ENCODE measurements around the gene C10orf67. TPM values are rescaled to one million over a fixed set of nuclear protein-coding genes. Genes with fewer than 3 reads are reported as not detected.
"Not testable (repeated sequence)": the region's sequence is repeated elsewhere in the genome, so short reads cannot be mapped to it uniquely, and the experiment has no call there.

C10orf67 gene
- total and polyA plus RNA-seq, 2 donors, result not detected

DNA sequence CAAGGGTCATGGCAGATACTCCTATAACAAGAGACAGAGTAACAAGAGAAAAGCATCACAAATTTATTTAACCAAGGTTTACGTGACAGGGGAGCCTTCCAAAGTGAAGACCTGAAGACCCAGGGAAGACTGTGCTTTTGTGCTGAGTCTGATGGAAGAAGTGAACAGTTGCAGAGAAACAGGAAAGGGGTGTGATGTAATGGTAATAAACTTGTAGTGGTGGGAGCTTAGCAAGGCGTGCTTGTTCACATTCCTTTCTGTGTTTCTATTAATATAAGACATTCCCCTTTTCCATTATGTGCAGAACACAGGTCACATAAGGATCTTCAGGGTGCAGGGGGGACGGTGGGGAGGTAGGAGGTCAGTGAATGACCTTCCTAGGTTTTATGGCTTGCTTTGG, 25.5 kb upstream of the C10orf67 start:
- 41% methylated on average over 3 of the region's 3 CpGs for WGBS
- Histone ChIP-seq H3K4me1 (ENCODE audit: insufficient read depth) (peaks cover 1% of the 10 kb centered on the region), H3K4me3 (ENCODE audit: low read depth, low read length) (no peak overlapping the region), H3K27ac (ENCODE audit: low read depth) (no peak overlapping the region), H3K36me3 (ENCODE audit: insufficient read depth) (no peaks in the 10 kb centered on the region)
- DNase-seq (ENCODE audit: extremely low spot score), result no peak

DNA sequence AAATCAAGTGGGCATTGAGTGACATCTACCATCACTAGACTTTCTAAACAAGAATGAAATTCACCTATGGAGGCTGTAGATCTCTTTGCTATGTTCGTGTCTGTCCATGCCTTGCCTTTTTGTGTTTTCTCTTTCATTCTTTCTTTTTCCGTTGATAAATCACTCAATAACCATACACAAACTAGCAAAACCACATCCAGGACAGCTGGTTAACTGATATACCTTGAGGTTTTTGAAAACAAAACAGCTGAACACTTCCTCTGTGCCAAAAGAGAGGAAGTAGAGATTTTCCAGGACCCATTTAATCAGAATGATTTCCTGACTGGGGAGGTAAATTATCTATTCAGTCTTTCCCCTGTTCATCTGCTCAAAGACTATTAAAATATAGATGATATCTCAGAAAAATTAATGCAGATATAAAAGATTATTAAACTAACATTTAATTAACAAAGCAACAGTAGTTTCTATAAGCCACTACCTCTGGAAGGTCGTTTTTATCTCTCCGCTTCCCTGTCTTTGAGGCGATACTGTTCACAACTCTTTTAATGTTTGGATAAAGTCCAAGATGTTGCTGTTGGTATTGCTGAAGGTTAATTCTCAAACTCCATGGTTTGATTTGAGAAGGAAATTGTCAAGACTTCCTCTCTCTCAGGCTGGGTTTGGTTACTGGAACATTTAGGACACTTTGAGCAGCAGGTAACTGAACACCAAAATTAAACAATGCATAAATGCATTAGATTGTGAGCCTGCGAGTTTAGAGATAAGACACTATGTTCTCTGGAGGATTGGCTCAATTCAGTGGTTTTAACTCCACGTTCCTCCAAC, 24.4 kb upstream of the C10orf67 start:
- Histone ChIP-seq H3K27ac (ENCODE audit: low read depth) (no peak overlapping the region), H3K36me3 (ENCODE audit: insufficient read depth) (no peaks in the 10 kb centered on the region), H3K4me1 (ENCODE audit: insufficient read depth) (peaks cover 1% of the 10 kb centered on the region), H3K4me3 (ENCODE audit: low read depth, low read length) (no peak overlapping the region)
- DNase-seq (ENCODE audit: extremely low spot score), result no peak
- WGBS, result 40% methylated on average over 7 of the region's 7 CpGs

DNA sequence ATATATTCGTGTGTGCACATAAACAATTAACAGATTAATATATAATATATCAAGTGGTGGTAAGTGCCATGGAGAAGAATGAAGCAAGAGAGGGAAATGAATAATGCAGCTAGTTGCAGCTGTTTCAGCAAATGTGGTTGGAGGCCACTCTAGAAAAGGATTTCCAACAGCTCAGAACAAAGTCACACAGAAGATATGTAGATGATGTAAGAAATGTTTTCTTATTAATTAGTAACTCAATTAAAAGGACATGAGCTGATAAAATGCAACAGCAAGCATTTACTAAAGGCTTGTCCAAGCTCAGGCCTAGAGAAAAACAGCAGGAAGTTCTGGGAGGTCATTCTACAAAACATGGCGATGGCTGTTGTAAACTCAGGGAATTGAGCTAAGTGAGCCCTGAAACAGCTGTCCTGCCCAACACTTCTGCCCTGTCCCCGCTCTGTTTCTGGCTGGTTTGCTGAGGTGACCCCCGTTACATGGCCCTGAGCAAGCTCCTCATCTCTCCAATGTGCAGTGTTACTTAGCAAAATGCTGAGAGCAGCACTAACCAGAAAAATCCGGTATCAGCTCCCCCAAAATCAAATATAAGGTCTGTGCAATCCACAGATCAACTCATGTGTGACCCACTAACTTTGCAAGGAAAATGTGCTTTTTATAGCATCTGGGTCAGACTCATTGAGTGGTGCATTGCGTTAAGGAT, 23.4 kb upstream of the C10orf67 start:
- WGBS, result 83% methylated on average over 6 of the region's 6 CpGs
- no peak for DNase-seq (ENCODE audit: extremely low spot score)
- H3K4me1 ChIP-seq (ENCODE audit: insufficient read depth), result peaks cover 1% of the 10 kb centered on the region

DNA sequence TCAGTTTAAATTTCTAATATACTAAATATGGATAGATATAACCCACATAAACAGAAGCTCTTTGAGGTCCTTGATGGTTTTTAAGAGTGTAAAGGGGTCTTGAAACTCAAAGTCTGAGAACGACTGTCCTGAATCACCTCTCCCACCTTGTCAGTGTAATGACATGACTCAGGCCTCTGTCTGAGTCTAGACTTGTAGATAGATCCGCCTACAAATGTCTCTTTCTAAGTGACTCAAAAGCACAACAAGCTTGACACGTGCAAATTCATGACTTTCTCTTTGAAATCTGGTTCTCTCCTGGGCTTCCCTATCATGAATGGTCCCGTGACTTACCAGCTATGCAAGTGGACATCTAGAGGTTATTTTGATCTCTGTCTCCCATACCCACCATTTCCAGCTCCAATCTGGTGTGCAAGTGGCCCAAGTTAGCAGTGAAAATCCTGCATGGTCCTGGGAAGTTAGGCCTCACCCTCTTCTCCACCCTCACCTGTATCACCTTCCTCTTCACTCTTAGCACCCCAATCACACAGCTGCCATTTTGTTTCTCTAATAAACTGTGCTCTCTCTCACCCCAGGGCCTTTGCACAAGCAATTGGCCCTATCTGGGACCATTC, 20.9 kb upstream of the C10orf67 start:
- H3K4me3 ChIP-seq (ENCODE audit: low read depth, low read length); H3K4me1 ChIP-seq (ENCODE audit: insufficient read depth); H3K36me3 ChIP-seq (ENCODE audit: insufficient read depth); DNase-seq (ENCODE audit: extremely low spot score); H3K27ac ChIP-seq (ENCODE audit: low read depth): not testable (repeated sequence)
- WGBS, result 76% methylated on average over 4 of the region's 4 CpGs

More for the DNA sequence above, 23.4 kb upstream of the C10orf67 start:
- no peaks in the 10 kb centered on the region for H3K36me3 ChIP-seq (ENCODE audit: insufficient read depth)
- no peak overlapping the region for H3K27ac ChIP-seq (ENCODE audit: low read depth)
- no peak overlapping the region for H3K4me3 ChIP-seq (ENCODE audit: low read depth, low read length)

DNA sequence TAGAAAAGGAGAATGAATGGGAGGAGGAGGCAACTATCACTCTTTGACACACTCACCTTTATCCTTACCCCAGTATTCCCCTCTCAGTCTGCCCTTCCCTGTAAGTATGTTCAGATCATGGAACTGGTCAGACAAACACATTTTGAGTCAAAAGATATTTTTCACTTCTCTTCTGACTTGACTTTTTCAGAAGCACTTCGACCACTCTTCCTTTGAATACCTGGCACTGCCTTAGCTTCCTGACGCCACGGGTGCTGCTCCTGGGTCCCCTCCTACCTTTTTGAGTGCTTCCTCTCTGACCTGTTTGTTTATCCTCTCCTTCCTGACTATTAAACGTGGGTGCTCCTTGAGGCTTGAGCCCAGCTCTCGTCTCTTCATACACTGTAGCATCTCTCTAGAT, 19.8 kb upstream of the C10orf67 start:
- 55% methylated on average over 5 of the region's 5 CpGs for WGBS
- no peak overlapping the region for H3K27ac ChIP-seq (ENCODE audit: low read depth)
- H3K4me3 ChIP-seq (ENCODE audit: low read depth, low read length), result no peak overlapping the region
- no peaks in the 10 kb centered on the region for H3K4me1 ChIP-seq (ENCODE audit: insufficient read depth)
- no peak for DNase-seq (ENCODE audit: extremely low spot score)
- H3K36me3 ChIP-seq (ENCODE audit: insufficient read depth), result no peaks in the 10 kb centered on the region

DNA sequence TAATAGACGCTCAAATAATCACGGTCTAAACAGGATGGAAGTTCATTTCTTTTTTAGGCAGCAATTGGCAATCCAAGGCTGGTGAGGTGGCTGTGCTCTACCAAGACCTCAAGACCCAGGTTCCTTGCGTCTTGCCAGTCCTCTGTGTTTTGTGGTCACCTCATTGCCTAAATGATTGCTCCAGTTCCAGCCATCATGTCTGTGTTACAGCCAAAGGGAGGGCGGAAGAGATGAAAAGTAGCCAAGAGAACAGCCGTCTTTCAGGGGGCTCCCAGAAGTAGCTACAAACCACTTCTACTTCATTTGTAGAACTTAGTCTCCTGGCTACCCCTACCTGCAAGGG, 19.2 kb upstream of the C10orf67 start:
- Histone ChIP-seq H3K27ac (ENCODE audit: low read depth) (no peak overlapping the region), H3K4me1 (ENCODE audit: insufficient read depth) (no peaks in the 10 kb centered on the region), H3K36me3 (ENCODE audit: insufficient read depth) (no peaks in the 10 kb centered on the region), H3K4me3 (ENCODE audit: low read depth, low read length) (no peak overlapping the region)
- no peak for DNase-seq (ENCODE audit: extremely low spot score)
- 93% methylated on average over 5 of the region's 5 CpGs for WGBS

DNA sequence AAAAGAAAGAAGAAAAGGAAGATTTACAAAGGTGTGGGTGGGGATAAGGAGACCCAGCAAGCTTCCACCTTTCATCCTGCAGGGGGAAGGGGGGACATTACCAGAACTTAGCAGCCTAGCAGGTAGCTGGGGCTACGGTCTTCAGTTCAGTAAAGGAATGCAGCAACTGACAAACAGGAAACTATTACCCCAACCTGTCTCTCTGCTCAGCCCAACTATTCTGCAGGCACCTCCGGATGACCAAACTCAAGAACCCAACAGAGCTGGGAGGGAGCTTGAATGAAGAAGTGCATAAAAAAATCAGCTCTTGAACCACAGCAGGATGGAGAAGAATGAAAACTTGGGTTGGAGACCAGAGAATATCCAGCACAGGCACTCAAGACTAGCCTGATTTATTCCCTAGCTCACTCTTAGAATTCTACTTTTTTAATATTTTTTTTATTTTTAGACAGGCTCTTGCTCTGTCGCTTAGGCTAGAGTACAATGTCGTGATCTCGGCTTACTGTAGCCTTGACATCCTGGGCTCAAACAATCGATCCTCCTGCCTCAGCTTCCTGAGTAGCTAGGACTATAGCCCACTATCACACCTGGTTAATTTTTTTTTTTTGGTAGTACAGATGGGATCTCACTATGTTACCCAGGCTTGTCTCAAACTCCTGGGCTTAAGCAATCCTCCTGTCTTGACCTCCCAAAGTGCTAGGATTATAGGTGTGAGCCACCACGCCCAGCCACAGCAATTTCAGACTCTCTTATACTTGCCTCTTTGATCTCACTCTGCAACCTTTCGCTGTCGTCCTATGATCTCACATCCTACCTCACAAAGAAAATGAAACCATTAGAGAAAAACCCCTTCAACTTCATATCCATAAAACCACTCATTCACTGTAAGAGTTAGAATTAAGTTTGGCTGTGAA, 18.5 kb upstream of the C10orf67 start:
- Histone ChIP-seq H3K4me1 (ENCODE audit: insufficient read depth) (no peaks in the 10 kb centered on the region), H3K36me3 (ENCODE audit: insufficient read depth) (no peaks in the 10 kb centered on the region), H3K4me3 (ENCODE audit: low read depth, low read length) (no peak overlapping the region), H3K27ac (ENCODE audit: low read depth) (no peak overlapping the region)
- WGBS, result 81% methylated on average over 9 of the region's 9 CpGs
- no peak for DNase-seq (ENCODE audit: extremely low spot score)

DNA sequence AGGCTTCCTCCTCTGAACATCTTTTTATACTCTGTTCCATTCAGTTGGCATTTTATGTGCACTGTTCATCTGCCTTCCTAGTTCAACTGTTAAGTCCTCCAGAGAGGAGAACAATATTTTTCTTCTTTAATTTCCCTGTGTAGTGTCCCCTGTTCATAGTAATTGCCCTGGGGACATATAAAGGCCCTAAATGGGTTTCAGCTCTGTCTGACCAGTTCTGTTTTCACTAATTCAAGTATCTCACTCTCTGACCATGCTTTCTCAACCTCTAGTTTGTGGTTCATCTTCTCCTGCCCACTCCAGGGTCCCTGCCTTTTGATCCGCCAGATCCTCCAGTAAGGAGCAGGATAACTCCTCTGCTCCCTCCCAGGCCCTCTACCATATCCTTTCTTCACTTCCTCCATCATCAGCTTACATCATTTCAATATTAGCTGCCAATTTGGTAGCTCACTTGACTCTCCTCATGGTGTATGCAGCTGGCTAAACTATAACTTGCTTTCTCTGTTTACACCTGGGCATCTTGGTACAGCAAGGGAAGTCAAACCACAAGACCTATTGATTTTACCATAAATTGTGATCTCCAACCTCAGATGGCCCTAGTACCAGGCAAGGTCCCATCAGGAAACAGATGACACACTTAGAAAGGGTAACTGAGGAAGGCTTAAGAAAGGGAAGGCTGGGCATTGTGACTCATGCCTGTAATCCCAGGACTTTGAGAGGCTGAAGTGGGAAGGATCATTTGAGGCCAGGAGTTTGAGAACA, 17.7 kb upstream of the C10orf67 start:
- DNase-seq (ENCODE audit: extremely low spot score), result no peak
- Histone ChIP-seq H3K36me3 (ENCODE audit: insufficient read depth) (no peaks in the 10 kb centered on the region), H3K4me1 (ENCODE audit: insufficient read depth) (no peaks in the 10 kb centered on the region), H3K4me3 (ENCODE audit: low read depth, low read length) (no peak overlapping the region), H3K27ac (ENCODE audit: low read depth) (no peak overlapping the region)
- 90% methylated on average over 1 of the region's 1 CpG for WGBS

DNA sequence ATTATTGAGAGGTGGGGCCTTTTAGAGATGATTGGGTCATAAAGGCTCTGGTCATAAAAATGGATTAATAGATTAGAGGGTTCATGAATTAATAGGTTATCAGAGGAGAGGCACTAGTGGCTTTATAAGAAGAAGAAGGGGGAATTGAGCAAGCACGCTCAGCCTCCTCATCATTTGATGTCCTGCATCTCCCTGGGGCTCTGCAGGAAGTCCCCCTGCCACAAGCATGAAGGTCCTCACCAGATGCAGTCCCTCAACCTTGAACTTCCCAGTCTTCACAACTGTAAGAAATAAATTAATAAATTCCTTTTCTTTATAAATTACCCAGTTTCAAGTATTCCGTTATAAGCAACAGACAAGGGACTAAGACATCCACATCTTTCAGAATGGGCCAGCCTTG, 17.1 kb upstream of the C10orf67 start:
- H3K4me3 ChIP-seq (ENCODE audit: low read depth, low read length), result no peak overlapping the region
- no peaks in the 10 kb centered on the region for H3K36me3 ChIP-seq (ENCODE audit: insufficient read depth)
- H3K27ac ChIP-seq (ENCODE audit: low read depth), result no peak overlapping the region
- WGBS, result 87% methylated on average over 2 of the region's 2 CpGs
- no peaks in the 10 kb centered on the region for H3K4me1 ChIP-seq (ENCODE audit: insufficient read depth)
- no peak for DNase-seq (ENCODE audit: extremely low spot score)

DNA sequence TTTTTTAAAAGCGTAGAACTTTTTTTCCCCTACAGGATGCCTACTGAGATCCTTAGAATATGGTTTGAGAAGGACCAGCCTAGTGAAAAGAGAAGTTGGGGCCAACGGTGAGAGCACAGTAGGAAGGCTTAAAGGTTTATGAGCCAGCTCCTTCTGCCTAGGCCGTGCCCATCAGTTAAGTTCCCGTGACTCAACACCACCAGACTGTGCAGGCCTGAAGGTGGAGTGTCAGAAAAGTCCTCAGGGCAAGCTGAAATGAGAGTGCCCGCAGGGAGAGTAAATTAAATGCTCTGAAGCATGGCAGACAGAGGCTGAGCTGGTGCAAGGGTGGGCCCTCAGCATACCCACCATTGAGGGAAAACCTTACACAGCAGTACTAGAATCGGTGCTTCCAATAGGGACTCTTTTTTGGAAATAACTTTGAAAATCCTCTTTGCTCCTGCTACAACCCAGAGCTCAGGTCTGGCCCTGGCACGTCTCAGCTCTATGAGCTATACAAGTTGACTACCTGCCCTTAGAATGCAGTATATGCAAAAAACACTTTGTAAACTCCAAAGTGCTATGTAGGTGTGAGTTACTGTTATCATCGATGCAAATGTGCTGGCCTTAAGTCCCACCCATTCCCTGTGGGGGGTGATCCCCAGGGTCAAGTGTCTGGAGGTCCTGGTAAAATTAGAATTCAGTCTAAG, 15.2 kb upstream of the C10orf67 start:
- H3K4me3 ChIP-seq (ENCODE audit: low read depth, low read length), result no peak overlapping the region
- H3K27ac ChIP-seq (ENCODE audit: low read depth), result no peak overlapping the region
- H3K36me3 ChIP-seq (ENCODE audit: insufficient read depth), result no peaks in the 10 kb centered on the region
- no peak for DNase-seq (ENCODE audit: extremely low spot score)
- 80% methylated on average over 8 of the region's 8 CpGs for WGBS
- no peaks in the 10 kb centered on the region for H3K4me1 ChIP-seq (ENCODE audit: insufficient read depth)

DNA sequence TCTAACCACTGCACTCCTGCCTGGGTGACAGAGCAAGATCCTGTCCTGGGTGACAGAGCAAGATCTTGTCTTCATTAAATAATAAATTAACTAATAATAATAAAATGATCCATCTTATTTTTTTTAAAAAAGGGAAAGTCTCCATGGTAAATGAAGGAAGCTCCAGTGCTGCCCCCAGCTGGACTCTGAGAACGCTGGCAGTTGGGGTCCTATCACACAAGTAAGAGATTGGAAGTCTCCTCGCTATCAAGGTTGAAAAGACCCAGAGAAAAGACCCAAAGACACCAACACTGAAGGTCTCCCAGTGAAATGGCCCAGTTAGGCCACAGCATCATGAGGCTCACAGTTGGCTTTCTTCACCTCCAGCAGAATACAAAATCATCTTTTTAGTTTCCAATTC, 13.8 kb upstream of the C10orf67 start:
- no peak overlapping the region for H3K27ac ChIP-seq (ENCODE audit: low read depth)
- WGBS, result 66% methylated on average over 2 of the region's 2 CpGs
- H3K4me1 ChIP-seq (ENCODE audit: insufficient read depth), result no peaks in the 10 kb centered on the region
- H3K4me3 ChIP-seq (ENCODE audit: low read depth, low read length), result no peak overlapping the region
- DNase-seq (ENCODE audit: extremely low spot score), result no peak
- no peaks in the 10 kb centered on the region for H3K36me3 ChIP-seq (ENCODE audit: insufficient read depth)

DNA sequence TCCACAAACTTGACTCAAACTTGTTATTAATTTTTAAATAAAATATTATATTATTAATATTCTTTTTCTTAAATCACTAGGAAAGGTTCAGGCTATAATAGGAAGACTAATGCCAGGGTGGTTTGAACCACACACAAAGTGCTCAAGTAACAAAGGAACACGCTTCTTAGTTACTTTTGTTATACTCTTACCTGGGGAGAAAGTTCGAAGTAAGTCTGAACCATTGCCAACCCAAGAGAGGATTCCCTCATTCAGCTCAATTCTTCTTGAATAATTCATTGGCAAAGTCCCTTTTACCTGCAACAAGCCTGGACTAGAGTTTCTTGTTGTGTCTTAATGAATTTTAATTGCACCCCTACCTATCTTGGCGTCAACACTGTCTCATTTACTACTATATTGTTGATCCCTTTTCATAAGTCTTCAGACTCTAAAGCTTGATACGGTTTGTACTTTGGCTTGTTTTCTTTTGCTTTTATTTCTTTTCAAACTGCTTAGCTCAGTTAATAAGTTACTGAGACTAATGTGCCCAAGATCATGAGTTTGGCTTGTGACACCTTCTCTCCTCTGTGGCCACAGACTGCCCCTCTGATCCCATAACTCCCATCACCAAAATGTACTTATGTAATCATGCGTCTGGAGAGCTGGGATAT, 10.2 kb upstream of the C10orf67 start:
- Histone ChIP-seq H3K4me3 (ENCODE audit: low read depth, low read length) (no peak overlapping the region), H3K4me1 (ENCODE audit: insufficient read depth) (no peaks in the 10 kb centered on the region), H3K36me3 (ENCODE audit: insufficient read depth) (no peaks in the 10 kb centered on the region), H3K27ac (ENCODE audit: low read depth) (no peak overlapping the region)
- no peak for DNase-seq (ENCODE audit: extremely low spot score)
- 78% methylated on average over 5 of the region's 5 CpGs for WGBS

All from urinary bladder (tissue), 4 donors.